Tibial nerve (tissue), 4 donors: Measurements from ENCODE around the gene HCFC1R1. TPM values are rescaled to one million over a fixed set of nuclear protein-coding genes. Genes with fewer than 3 reads are reported as not detected.

Experiments
- DNase-seq, 2 donors: peaks; one replicate each; pipeline ENCODE4 v3.0.0-alpha.2; 2019; ENCODE audit warnings: low spot score in 2 of 2
- H3K27ac ChIP-seq, 4 donors: fragments of 200-600 bp; sonication (generic) in 3 of 4; one replicate each; pipeline ENCODE4 v1.5.1; 2017 to 2019; ENCODE audit warnings: mild to moderate bottlenecking in 1 of 4
- H3K27me3 ChIP-seq, 2 donors: fragments of 200-600 bp; sonication (generic) in 1 of 2; one replicate each; pipeline versions ENCODE4 v1.5.1 to v1.6.0; 2017 to 2019
- H3K36me3 ChIP-seq, 3 donors: fragments of 200-600 bp; sonication (generic); one replicate each; pipeline ENCODE4 v1.5.1; 2018 to 2019
- H3K4me1 ChIP-seq, 4 donors: fragments of 200-600 bp; sonication (generic) in 3 of 4; one replicate each; pipeline ENCODE4 v1.5.1; 2017 to 2019
- H3K4me3 ChIP-seq, 4 donors: fragments of 200-600 bp; sonication (generic) in 3 of 4; one replicate each; pipeline ENCODE4 v1.5.1; 2017 to 2019; ENCODE audit warnings: mild to moderate bottlenecking in 1 of 4, moderate library complexity in 1 of 4
- H3K9me3 ChIP-seq, 4 donors: fragments of 200-600 bp; sonication (generic) in 3 of 4; one replicate each; pipeline ENCODE4 v1.5.1; 2017 to 2019
- EP300 ChIP-seq, 2 donors: sonication (generic); formaldehyde crosslinking; IDR thresholded peaks; one replicate each; pipeline ENCODE4 v1.6.1; 2017; ENCODE audit warnings: antibody characterized with exemption in 2 of 2, mild to moderate bottlenecking in 1 of 2
- POLR2A ChIP-seq, 2 donors: fragments of 450-650 bp; IDR thresholded peaks; one replicate each; pipeline ENCODE4 v1.6.1; 2017; ENCODE audit warnings: antibody characterized with exemption in 2 of 2, mild to moderate bottlenecking in 2 of 2, moderate library complexity in 2 of 2
- WGBS, 2 donors: methylation state at CpG; one replicate each; pipeline ENCODE4 v1.1.5; 2018; 5-methylcytosine and 5-hydroxymethylcytosine counted together
- total RNA-seq, 4 donors: library from RNA; depleted of rRNA; stranded (reverse); fragments of >200 nt; gene quantifications; one replicate each; pipeline ENCODE4 v1.1.0, GENCODE V29; 2016
- TF ChIP-seq, protein P1 (sequence below), 5 experiments: fragments of 200-600 bp in 3 of 5; fragments of 450-650 bp in 2 of 5; sonication (generic) in 3 of 5; IDR thresholded peaks; one replicate each; pipeline ENCODE4 v1.5.1; 2016 to 2019; ENCODE audit warnings: antibody characterized with exemption in 5 of 5, mild to moderate bottlenecking in 3 of 5, moderate library complexity in 2 of 5

Gene HCFC1R1
- total RNA-seq, 4 donors from 2014 or later: 17.7 to 46.9 (median 38.5) TPM

DNA sequence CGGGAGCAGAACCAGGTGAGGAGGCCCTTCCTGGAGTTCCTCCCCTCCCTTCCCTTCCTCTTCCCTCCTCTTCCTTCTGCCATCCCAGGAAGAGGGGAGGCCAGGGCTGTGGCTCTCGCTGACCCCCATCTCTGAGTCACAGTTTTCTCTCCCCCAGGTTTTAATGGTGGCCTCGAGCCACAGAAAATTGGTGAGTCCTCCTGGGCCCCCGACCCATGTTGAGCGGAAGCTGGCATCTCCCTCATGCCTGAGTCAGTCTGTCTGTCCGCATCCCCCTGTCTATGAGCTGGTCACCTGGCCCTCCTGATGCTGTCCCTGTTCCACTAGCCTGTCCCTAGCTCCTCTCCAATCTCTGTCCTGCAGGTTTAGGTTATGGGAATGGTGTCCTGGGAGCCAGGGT is 23.8 kb downstream of the HCFC1R1 start:
- H3K9me3 ChIP-seq: no peaks in the 10 kb centered on the region
- WGBS, 2 donors: 84 to 86% methylated on average over 6 of the region's 6 CpGs
- H3K27ac ChIP-seq: no peak overlapping the region
- DNase-seq: no peak
- H3K27me3 ChIP-seq: peaks cover 2 to 60% of the 10 kb centered on the region in 2 donors
- TF ChIP-seq POLR2A (IDR thresholded peaks at IDR 0.05): no peak
- TF ChIP-seq, protein P1, sequence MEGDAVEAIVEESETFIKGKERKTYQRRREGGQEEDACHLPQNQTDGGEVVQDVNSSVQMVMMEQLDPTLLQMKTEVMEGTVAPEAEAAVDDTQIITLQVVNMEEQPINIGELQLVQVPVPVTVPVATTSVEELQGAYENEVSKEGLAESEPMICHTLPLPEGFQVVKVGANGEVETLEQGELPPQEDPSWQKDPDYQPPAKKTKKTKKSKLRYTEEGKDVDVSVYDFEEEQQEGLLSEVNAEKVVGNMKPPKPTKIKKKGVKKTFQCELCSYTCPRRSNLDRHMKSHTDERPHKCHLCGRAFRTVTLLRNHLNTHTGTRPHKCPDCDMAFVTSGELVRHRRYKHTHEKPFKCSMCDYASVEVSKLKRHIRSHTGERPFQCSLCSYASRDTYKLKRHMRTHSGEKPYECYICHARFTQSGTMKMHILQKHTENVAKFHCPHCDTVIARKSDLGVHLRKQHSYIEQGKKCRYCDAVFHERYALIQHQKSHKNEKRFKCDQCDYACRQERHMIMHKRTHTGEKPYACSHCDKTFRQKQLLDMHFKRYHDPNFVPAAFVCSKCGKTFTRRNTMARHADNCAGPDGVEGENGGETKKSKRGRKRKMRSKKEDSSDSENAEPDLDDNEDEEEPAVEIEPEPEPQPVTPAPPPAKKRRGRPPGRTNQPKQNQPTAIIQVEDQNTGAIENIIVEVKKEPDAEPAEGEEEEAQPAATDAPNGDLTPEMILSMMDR (IDR thresholded peaks at IDR 0.05): no peak
- TF ChIP-seq EP300 (IDR thresholded peaks at IDR 0.05): no peak
- peaks cover 0 to 4% (median 1%) of the 10 kb centered on the region in 4 donors for H3K4me1 ChIP-seq
- no peaks in the 10 kb centered on the region for H3K36me3 ChIP-seq
- H3K4me3 ChIP-seq: no peak overlapping the region

DNA sequence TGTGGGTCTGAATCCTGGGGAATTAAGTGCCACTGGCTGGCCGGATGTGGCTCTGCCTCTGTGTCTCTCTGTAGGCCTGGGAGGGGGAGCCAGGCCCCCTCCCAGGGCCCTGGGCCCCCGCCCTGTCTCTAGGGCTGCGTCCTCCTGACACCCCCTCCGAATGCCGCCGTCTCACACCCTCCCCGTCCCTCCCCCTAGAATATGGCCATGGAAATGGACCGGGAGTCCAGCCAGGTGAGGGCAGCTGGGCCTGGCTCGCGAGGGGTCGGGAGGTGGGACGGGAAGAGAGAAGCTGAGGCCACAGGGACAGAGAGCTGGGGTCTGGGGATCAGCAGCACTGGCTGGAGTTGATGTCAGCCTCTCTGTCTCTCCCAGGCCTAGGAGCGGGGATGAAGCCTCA is 27.4 kb downstream of the HCFC1R1 start:
- H3K27ac ChIP-seq: no peak overlapping the region
- no peaks in the 10 kb centered on the region for H3K9me3 ChIP-seq
- no peak overlapping the region for H3K4me3 ChIP-seq
- H3K4me1 ChIP-seq: no peaks in the 10 kb centered on the region
- WGBS, 2 donors: 64 to 70% methylated on average over 13 of the region's 13 CpGs
- H3K27me3 ChIP-seq: peaks cover 0 to 34% of the 10 kb centered on the region in 2 donors
- no peak for DNase-seq
- H3K36me3 ChIP-seq: no peaks in the 10 kb centered on the region
- TF ChIP-seq, protein P1 (IDR thresholded peaks at IDR 0.05): no peak
- no peak for TF ChIP-seq EP300 (IDR thresholded peaks at IDR 0.05)

DNA sequence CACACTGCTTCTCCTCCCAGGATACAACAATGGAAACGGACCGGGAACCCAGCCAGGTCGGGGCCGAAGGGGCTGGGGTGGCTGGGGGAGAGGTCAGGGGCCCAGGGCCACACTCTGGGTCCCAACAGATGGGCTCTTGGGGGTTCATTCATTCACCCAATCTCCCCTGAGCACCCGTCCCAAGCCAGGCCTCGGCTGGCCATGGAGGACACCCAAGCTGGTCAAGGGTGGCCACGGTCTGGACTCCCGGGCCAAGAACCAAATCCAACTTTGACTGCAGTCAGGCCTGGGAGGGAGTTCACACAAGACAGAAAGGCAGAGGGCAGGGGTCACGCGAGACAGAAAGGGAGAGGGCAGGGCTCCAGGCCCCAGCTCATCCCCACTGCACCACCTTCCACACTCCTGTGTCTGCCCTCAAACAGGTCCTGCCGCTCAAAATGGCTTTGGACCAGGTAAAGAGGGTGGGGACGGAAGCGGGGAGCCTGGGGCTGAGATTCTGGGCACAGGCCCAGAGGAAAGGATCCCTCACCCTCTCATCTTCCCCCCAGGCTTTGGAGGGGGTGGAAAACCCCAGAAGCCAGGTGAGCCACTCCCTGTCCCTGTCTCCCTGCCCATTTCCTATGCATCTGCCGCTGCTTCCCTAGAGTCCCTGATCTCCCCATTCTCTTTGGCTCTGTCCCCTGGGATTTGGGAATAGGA is 31.2 kb downstream of the HCFC1R1 start:
- Histone ChIP-seq H3K4me3 (no peak overlapping the region), H3K27ac (no peak overlapping the region), H3K4me1 (no peaks in the 10 kb centered on the region), H3K36me3 (no peaks in the 10 kb centered on the region), H3K9me3 (no peaks in the 10 kb centered on the region), H3K27me3 (peaks cover 0 to 42% of the 10 kb centered on the region in 2 donors)
- no peak for DNase-seq
- WGBS, 2 donors: 75 to 79% methylated on average over 11 to 12 of the region's 14 CpGs
- TF ChIP-seq EP300 (IDR thresholded peaks at IDR 0.05): no peak
- TF ChIP-seq, protein P1 (IDR thresholded peaks at IDR 0.05): no peak
- no peak for TF ChIP-seq POLR2A (IDR thresholded peaks at IDR 0.05)

DNA sequence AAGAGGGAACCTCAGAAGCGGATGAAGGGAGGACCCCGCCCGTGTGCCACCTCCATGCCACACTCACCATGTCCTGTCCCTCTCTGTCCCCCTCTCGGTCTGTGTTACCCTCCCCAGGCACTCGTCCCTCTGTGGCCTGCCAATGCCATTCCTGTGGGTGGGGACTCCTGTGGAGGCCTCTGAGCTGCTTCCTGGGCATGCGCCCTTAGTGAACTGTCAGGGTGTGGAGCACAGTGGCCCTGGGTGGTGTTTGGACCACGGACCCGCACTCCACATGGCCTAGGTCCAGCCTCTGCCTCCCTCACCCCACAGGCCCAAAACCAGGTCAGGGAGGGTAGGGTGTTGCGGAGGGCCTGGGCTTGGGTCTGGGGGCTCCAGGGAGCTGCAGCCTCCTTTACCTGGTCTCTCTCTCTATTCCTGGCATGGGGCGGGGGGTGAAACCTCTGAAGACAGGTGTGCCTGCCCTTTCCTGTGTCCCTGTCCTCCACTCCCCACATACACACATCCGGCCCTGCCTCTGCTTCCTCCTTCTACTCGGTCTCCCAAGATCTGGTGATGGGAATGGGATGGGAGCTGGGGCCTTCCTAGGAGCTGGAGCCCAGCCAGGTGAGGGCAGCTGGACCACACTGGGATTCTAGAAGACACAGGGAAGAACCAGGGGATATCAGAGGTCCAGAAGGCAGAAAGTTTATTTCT is 32.0 kb downstream of the HCFC1R1 start:
- Histone ChIP-seq H3K4me3 (no peak overlapping the region), H3K4me1 (no peaks in the 10 kb centered on the region), H3K36me3 (no peaks in the 10 kb centered on the region), H3K27me3 (peaks cover 0 to 39% of the 10 kb centered on the region in 2 donors), H3K9me3 (no peaks in the 10 kb centered on the region), H3K27ac (no peak overlapping the region)
- TF ChIP-seq EP300 (IDR thresholded peaks at IDR 0.05) (no peak), POLR2A (IDR thresholded peaks at IDR 0.05) (no peak)
- TF ChIP-seq, protein P1 (IDR thresholded peaks at IDR 0.05): no peak
- WGBS, 2 donors: 83 to 84% methylated on average over 8 to 9 of the region's 12 CpGs
- no peak for DNase-seq

DNA sequence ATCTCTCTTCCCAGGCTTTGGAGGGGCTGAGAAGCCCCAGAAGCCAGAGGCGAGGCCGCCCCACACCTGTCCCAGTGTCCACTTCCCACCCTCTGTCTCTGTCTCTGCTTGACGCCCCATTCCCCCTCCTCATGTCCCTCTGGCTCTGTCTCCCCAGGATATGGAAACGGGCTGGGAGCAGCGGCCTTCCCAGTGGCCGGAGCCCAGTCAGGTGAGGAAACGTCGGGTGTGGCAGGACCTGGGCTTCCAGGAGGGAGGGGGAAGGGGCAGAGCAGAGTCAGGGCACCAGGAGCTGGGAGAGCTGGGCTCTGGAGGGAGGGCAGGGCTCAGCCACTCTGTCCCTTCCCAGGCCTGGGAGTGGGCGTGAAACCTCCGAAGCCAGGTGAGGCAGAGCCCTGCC is 32.9 kb downstream of the HCFC1R1 start:
- H3K36me3 ChIP-seq: no peaks in the 10 kb centered on the region
- peaks cover 0 to 7% (median 0%) of the 10 kb centered on the region in 4 donors for H3K4me1 ChIP-seq
- H3K9me3 ChIP-seq: no peaks in the 10 kb centered on the region
- no peak overlapping the region for H3K27ac ChIP-seq
- H3K27me3 ChIP-seq: peaks cover 0 to 33% of the 10 kb centered on the region in 2 donors
- TF ChIP-seq, protein P1 (IDR thresholded peaks at IDR 0.05): no peak
- TF ChIP-seq EP300 (IDR thresholded peaks at IDR 0.05): no peak
- H3K4me3 ChIP-seq: no peak overlapping the region
- 55% methylated on average over 5 to 7 of the region's 10 CpGs for WGBS, 2 donors
- DNase-seq: no peak
